Measurements from ENCODE around the gene CCDC158. TPM values are rescaled to one million over a fixed set of nuclear protein-coding genes. Genes with fewer than 3 reads are reported as not detected.

CCDC158 gene
- polyA plus RNA-seq, 3 donors: not detected

- H3K9me3 Mint-ChIP-seq: peaks cover 2 to 18% (median 7%) of the 10 kb centered on the region in 7 donors
- Histone ChIP-seq H3K36me3 (replicated peaks in 1 of 2; ENCODE audit: control insufficient read depth in 1 of 2, insufficient read depth in 2 of 2, low read length in 2 of 2) (no peaks in the 10 kb centered on the region), H3K4me3 (replicated peaks in 1 of 3; ENCODE audit: low read depth in 2 of 3, low read length in 3 of 3) (no peak overlapping the region), H3K4me2 (replicated peaks; ENCODE audit: extremely low read depth, low read length, poor library complexity, severe bottlenecking) (no peak overlapping the region), H3K27ac (ENCODE audit: low read depth in 1 of 2, low read length in 2 of 2) (no peak overlapping the region), H3K27me3 (ENCODE audit: control insufficient read depth in 2 of 2, insufficient read depth in 2 of 2, low read length in 2 of 2) (no peaks in the 10 kb centered on the region), H2AFZ (ENCODE audit: insufficient read depth, low read depth, low read length, poor library complexity, severe bottlenecking) (no peak overlapping the region), H3K79me2 (ENCODE audit: insufficient read depth, low read length) (no peaks in the 10 kb centered on the region), H3K9ac (ENCODE audit: insufficient read depth, low read length, poor library complexity, severe bottlenecking) (no peak overlapping the region), H4K20me1 (ENCODE audit: insufficient read depth, low read length) (no peaks in the 10 kb centered on the region), H3K9me3 (replicated peaks in 1 of 2; ENCODE audit: control insufficient read depth in 1 of 2, insufficient read depth in 1 of 2, low read length in 2 of 2) (peaks cover 0 to under 1% of the 10 kb centered on the region in 2 donors), H3K4me1 (ENCODE audit: control insufficient read depth in 1 of 2, insufficient read depth in 2 of 2, low read length in 2 of 2) (no peaks in the 10 kb centered on the region)
- peaks cover 2 to 7% (median 4%) of the 10 kb centered on the region in 3 donors for H3K27me3 Mint-ChIP-seq (ENCODE audit: low read depth in 3 of 3)
- DNase-seq: no peak
- TF ChIP-seq CTCF (IDR thresholded peaks at IDR 0.05): no peak
- no peak overlapping the region for H3K27ac Mint-ChIP-seq
- no peaks in the 10 kb centered on the region for H3K36me3 Mint-ChIP-seq
- 83% methylated on average over 1 of the region's 2 CpGs for WGBS (ENCODE audit: insufficient coverage)
- H3K4me3 Mint-ChIP-seq: no peak overlapping the region
- intact Hi-C loops (cut with micrococcal nuclease): no loop called here
- no peaks in the 10 kb centered on the region for H3K4me1 Mint-ChIP-seq
Measured at GRCh38 chr4:76342803-76343202, 78.1 kb downstream of the CCDC158 start.

- no peak overlapping the region for H3K27ac Mint-ChIP-seq
- 83% methylated on average over 1 of the region's 1 CpG for WGBS (ENCODE audit: insufficient coverage)
- intact Hi-C loops (cut with micrococcal nuclease): no loop called here
- TF ChIP-seq CTCF (IDR thresholded peaks at IDR 0.05): no peak
- DNase-seq: no peak
- H3K4me1 ChIP-seq (ENCODE audit: control insufficient read depth in 1 of 2, insufficient read depth in 2 of 2, low read length in 2 of 2): no peaks in the 10 kb centered on the region
- no peak overlapping the region for H3K4me2 ChIP-seq (replicated peaks; ENCODE audit: extremely low read depth, low read length, poor library complexity, severe bottlenecking)
- H3K9ac ChIP-seq (ENCODE audit: insufficient read depth, low read length, poor library complexity, severe bottlenecking): no peak overlapping the region
- H3K36me3 Mint-ChIP-seq: no peaks in the 10 kb centered on the region
- H3K79me2 ChIP-seq (ENCODE audit: insufficient read depth, low read length): no peaks in the 10 kb centered on the region
- no peak overlapping the region for H3K4me3 ChIP-seq (replicated peaks in 1 of 3; ENCODE audit: low read depth in 2 of 3, low read length in 3 of 3)
- no peak overlapping the region for H3K4me3 Mint-ChIP-seq
- H2AFZ ChIP-seq (ENCODE audit: insufficient read depth, low read depth, low read length, poor library complexity, severe bottlenecking): no peak overlapping the region
- H3K4me1 Mint-ChIP-seq: no peaks in the 10 kb centered on the region
- peaks cover 0 to 13% (median 3%) of the 10 kb centered on the region in 7 donors for H3K9me3 Mint-ChIP-seq
- no peaks in the 10 kb centered on the region for H3K36me3 ChIP-seq (replicated peaks in 1 of 2; ENCODE audit: control insufficient read depth in 1 of 2, insufficient read depth in 2 of 2, low read length in 2 of 2)
- H4K20me1 ChIP-seq (ENCODE audit: insufficient read depth, low read length): no peaks in the 10 kb centered on the region
- no peaks in the 10 kb centered on the region for H3K9me3 ChIP-seq (replicated peaks in 1 of 2; ENCODE audit: control insufficient read depth in 1 of 2, insufficient read depth in 1 of 2, low read length in 2 of 2)
- no peak overlapping the region for H3K27ac ChIP-seq (ENCODE audit: low read depth in 1 of 2, low read length in 2 of 2)
- peaks cover 2 to 7% (median 4%) of the 10 kb centered on the region in 3 donors for H3K27me3 Mint-ChIP-seq (ENCODE audit: low read depth in 3 of 3)
- no peaks in the 10 kb centered on the region for H3K27me3 ChIP-seq (ENCODE audit: control insufficient read depth in 2 of 2, insufficient read depth in 2 of 2, low read length in 2 of 2)
Measured at GRCh38 chr4:76342191-76342590, 78.8 kb downstream of the CCDC158 start.
